HEK293 (cell line): ENCODE results near the gene GTSE1.

Experiments
- CTCF ChIP-seq: fragments of 450-650 bp; formaldehyde crosslinking; IDR thresholded peaks from 2 replicates; pipeline ENCODE4 v1.5.1; 2016; ENCODE audit warnings: missing biosample characterization, missing genetic modification characterization
- SETDB1 ChIP-seq: IDR thresholded peaks from one replicate; pipeline ENCODE4 v1.6.1; 2017; ENCODE audit warnings: mild to moderate bottlenecking, low read length, moderate library complexity, mixed read lengths; ENCODE audit not compliant: insufficient read length
- ZNF121 ChIP-seq: fragments of 450-650 bp; formaldehyde crosslinking; IDR thresholded peaks from 2 replicates; pipeline ENCODE4 v1.5.1; 2016; ENCODE audit warnings: missing biosample characterization, missing genetic modification characterization
- ZNF555 ChIP-seq: fragments of 450-650 bp; formaldehyde crosslinking; conservative IDR thresholded peaks from 2 replicates; pipeline ENCODE4 v1.5.1; 2017; ENCODE audit warnings: missing biosample characterization, mild to moderate bottlenecking, missing genetic modification characterization, inconsistent platforms
- TF ChIP-seq, protein P1 (sequence below): fragments of 450-650 bp; formaldehyde crosslinking; IDR thresholded peaks from 2 replicates; pipeline ENCODE4 v1.5.1; 2016; ENCODE audit warnings: missing biosample characterization, missing genetic modification characterization
- TF ChIP-seq, protein P2 (sequence below): fragments of 450-650 bp; IDR thresholded peaks from 2 replicates; pipeline ENCODE4 v1.5.1; 2018; ENCODE audit warnings: missing biosample characterization, missing genetic modification characterization

- no peak for TF ChIP-seq CTCF (tag by site-specific recombination)
- no peak for TF ChIP-seq ZNF555 (tag by site-specific recombination)
- TF ChIP-seq, protein P1, sequence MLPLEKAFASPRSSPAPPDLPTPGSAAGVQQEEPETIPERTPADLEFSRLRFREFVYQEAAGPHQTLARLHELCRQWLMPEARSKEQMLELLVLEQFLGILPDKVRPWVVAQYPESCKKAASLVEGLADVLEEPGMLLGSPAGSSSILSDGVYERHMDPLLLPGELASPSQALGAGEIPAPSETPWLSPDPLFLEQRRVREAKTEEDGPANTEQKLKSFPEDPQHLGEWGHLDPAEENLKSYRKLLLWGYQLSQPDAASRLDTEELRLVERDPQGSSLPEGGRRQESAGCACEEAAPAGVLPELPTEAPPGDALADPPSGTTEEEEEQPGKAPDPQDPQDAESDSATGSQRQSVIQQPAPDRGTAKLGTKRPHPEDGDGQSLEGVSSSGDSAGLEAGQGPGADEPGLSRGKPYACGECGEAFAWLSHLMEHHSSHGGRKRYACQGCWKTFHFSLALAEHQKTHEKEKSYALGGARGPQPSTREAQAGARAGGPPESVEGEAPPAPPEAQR, result no peak
- TF ChIP-seq SETDB1, result no peak
- TF ChIP-seq, protein P2, sequence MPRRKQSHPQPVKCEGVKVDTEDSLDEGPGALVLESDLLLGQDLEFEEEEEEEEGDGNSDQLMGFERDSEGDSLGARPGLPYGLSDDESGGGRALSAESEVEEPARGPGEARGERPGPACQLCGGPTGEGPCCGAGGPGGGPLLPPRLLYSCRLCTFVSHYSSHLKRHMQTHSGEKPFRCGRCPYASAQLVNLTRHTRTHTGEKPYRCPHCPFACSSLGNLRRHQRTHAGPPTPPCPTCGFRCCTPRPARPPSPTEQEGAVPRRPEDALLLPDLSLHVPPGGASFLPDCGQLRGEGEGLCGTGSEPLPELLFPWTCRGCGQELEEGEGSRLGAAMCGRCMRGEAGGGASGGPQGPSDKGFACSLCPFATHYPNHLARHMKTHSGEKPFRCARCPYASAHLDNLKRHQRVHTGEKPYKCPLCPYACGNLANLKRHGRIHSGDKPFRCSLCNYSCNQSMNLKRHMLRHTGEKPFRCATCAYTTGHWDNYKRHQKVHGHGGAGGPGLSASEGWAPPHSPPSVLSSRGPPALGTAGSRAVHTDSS (tag by site-specific recombination), result no peak
- TF ChIP-seq ZNF121 (tag by site-specific recombination), result no peak
These were observed 7.8 kb upstream of the GTSE1 start for GRCh38 chr22:46288846-46289243.
